Pancreas (tissue), 10 donors: ENCODE data around the gene CLCN4. TPM values are rescaled to one million over a fixed set of nuclear protein-coding genes. Genes with fewer than 3 reads are reported as not detected.
A peak's percentile ranks its signal among the peaks of the same experiment; 100 is the strongest.

Source experiments
- ATAC-seq, 4 donors: fragments of 200-7000 bp; cut with Tn5 transposase; one replicate each; pipeline versions ENCODE4 v1.8.0 to v1.9.1; 2020; ENCODE audit warnings: mild to moderate bottlenecking in 4 of 4, moderate library complexity in 4 of 4
- DNase-seq, 6 donors: peaks; one replicate each; pipeline ENCODE4 v3.0.0-alpha.2; 2020
- FAIRE-seq: peaks from 2 replicates; lab custom pipeline; 2012; peaks lifted over from hg19 to GRCh38; lab: Jason Lieb, UNC
- H3K27ac ChIP-seq, 4 donors: fragments of 200-600 bp; sonication (generic); 1 replicate in 3 of 4; 2 replicates in 1 of 4; pipeline versions ENCODE4 v1.5.0 to v1.8.0; 2020
- H3K27me3 ChIP-seq, 4 donors: fragments of 200-600 bp; one replicate each; pipeline ENCODE4 v1.8.0; 2021
- H3K36me3 ChIP-seq, 3 donors: fragments of 200-600 bp; sonication (generic) in 1 of 3; one replicate each; pipeline versions ENCODE4 v1.5.0 to v1.8.0; 2020 to 2021
- H3K4me1 ChIP-seq, 3 donors: fragments of 200-600 bp; one replicate each; pipeline ENCODE4 v1.8.0; 2021
- H3K4me3 ChIP-seq, 4 donors: fragments of 200-600 bp; sonication (generic) in 2 of 4; one replicate each; pipeline versions ENCODE4 v1.5.0 to v1.8.0; 2020 to 2021
- H3K9me3 ChIP-seq, 4 donors: fragments of 200-600 bp; one replicate each; pipeline ENCODE4 v1.8.0; 2021
- CTCF ChIP-seq, 4 donors: fragments of 200-600 bp; sonication (generic) in 3 of 4; IDR thresholded peaks; one replicate each; pipeline versions ENCODE4 v1.5.0 to v1.8.0; 2021; ENCODE audit warnings: antibody characterized with exemption in 4 of 4
- WGBS, 2 donors: extraction: QIAGEN DNeasy Blood & Tissue Kit; methylation state at CpG; one replicate each; pipeline ENCODE4 v1.1.7; 2013; 5-methylcytosine and 5-hydroxymethylcytosine counted together
- intact Hi-C, 3 donors: fragments of 100-400 bp; cut with DNase I; formaldehyde crosslinking; loops; one replicate each; pipeline versions ENCODE4 v1.11.1 to v1.14.2; 2022
- polyA plus RNA-seq, 2 donors: library from polyadenylated mRNA; stranded (reverse); fragments of 200-250 nt; gene quantifications; one replicate each; pipeline ENCODE4 v1.2.3, GENCODE V29; 2013
- total RNA-seq, 6 donors: library from RNA; stranded (reverse); fragmentation: NEBNext Ultra II Directional in 4 of 6; extraction: Animal tissue kit (Norgen Biotek cat#: 25700) in 4 of 6; gene quantifications; one replicate each; pipeline versions ENCODE4 v1.2.1 to v1.2.4, GENCODE V29; 2021 to 2023
- donor health status: healthy with polysubstance abuse.
- donor health status: DM: no; HTN: no; CAD: no; lungs with moderate emphysema.
- donor health status: DM: no; HTN: no; CAD: no.
- donor health status: control.
- donor health status: control.
- donor health status: Bipolar disorder and iron deficiency.
- donor health status: DM: yes; HTN: yes; CAD: no.
- donor health status: DM: no; HTN: no; CAD: no.
- donor health status: DM: no; HTN: no; CAD: no.
- donor health status: DM: yes; HTN: yes; CAD: no.

CLCN4 gene
- total and polyA plus RNA-seq, 8 donors = 0.57 to 4.0 (median 2.4) TPM

GRCh38 chrX:10174810-10175209 is 18.0 kb downstream of the CLCN4 start:
- ATAC-seq (no peak), DNase-seq (no peak), FAIRE-seq (no peak)
- Histone ChIP-seq H3K27ac (no peak overlapping the region), H3K27me3 (no peaks in the 10 kb centered on the region), H3K9me3 (no peaks in the 10 kb centered on the region), H3K36me3 (no peaks in the 10 kb centered on the region), H3K4me3 (no peak overlapping the region), H3K4me1 (no peaks in the 10 kb centered on the region)
- intact Hi-C loops = no loop called here
- TF ChIP-seq CTCF (IDR thresholded peaks at IDR 0.05) = no peak
- WGBS, 2 donors = 67 to 90% methylated on average over 7 of the region's 7 CpGs

- WGBS, 2 donors = 65 to 93% methylated on average over 8 of the region's 8 CpGs
- DNase-seq (no peak), FAIRE-seq (no peak), ATAC-seq (no peak)
- Histone ChIP-seq H3K27ac (no peak overlapping the region), H3K36me3 (no peaks in the 10 kb centered on the region), H3K4me1 (no peaks in the 10 kb centered on the region), H3K9me3 (no peaks in the 10 kb centered on the region), H3K4me3 (no peak overlapping the region), H3K27me3 (no peaks in the 10 kb centered on the region)
- TF ChIP-seq CTCF (IDR thresholded peaks at IDR 0.05) = no peak
- intact Hi-C loops = no loop called here
Measured at GRCh38 chrX:10175319-10175871, 18.6 kb downstream of the CLCN4 start.

GRCh38 chrX:10176121-10177003 is 19.6 kb downstream of the CLCN4 start:
- TF ChIP-seq CTCF (IDR thresholded peaks at IDR 0.05) = no peak
- FAIRE-seq = no peak

GRCh38 chrX:10177004-10177396 is 20.2 kb downstream of the CLCN4 start:
- ATAC-seq = no peak
- peak overlapping the region in 2 of 4 donors; percentile 51 to 75 for H3K27ac ChIP-seq
- 71 to 74% methylated on average over 7 of the region's 7 CpGs for WGBS, 2 donors
- H3K4me1 ChIP-seq = no peaks in the 10 kb centered on the region
- no peak for TF ChIP-seq CTCF (IDR thresholded peaks at IDR 0.05)
- intact Hi-C loops = no loop called here
- FAIRE-seq = no peak
- DNase-seq = no peak
- H3K27me3 ChIP-seq = no peaks in the 10 kb centered on the region
- H3K4me3 ChIP-seq = no peak overlapping the region
- no peaks in the 10 kb centered on the region for H3K9me3 ChIP-seq
- H3K36me3 ChIP-seq = no peaks in the 10 kb centered on the region

More at GRCh38 chrX:10176121-10177003, 19.6 kb downstream of the CLCN4 start:
- Histone ChIP-seq H3K27ac (peak overlapping the region in 2 of 4 donors; percentile 51 to 75), H3K4me3 (no peak overlapping the region), H3K27me3 (no peaks in the 10 kb centered on the region), H3K36me3 (no peaks in the 10 kb centered on the region), H3K4me1 (no peaks in the 10 kb centered on the region), H3K9me3 (no peaks in the 10 kb centered on the region)
- DNase-seq (peak in 1 of 6 donors; percentile 29), ATAC-seq (peak; percentile 66 to 78 (median 74))
- WGBS, 2 donors = 35 to 45% methylated on average over 16 of the region's 16 CpGs
- intact Hi-C loops = no loop called here

GRCh38 chrX:10177601-10178000 is 20.8 kb downstream of the CLCN4 start:
- Histone ChIP-seq H3K4me3 (no peak overlapping the region), H3K27ac (no peak overlapping the region), H3K4me1 (no peaks in the 10 kb centered on the region), H3K36me3 (no peaks in the 10 kb centered on the region), H3K9me3 (no peaks in the 10 kb centered on the region), H3K27me3 (no peaks in the 10 kb centered on the region)
- FAIRE-seq (no peak), DNase-seq (no peak), ATAC-seq (peak in 1 of 4 donors; percentile 29)
- 43 to 61% methylated on average over 3 of the region's 3 CpGs for WGBS, 2 donors
- intact Hi-C loops = no loop called here
- TF ChIP-seq CTCF (IDR thresholded peaks at IDR 0.05) = no peak
